Globus pallidus (tissue), 1 donor: ENCODE data around the gene C2CD4D.

Experiments
- DNase-seq: peaks from one replicate; pipeline ENCODE4 v3.0.0-alpha.2; 2015; ENCODE audit warnings: low spot score

C2CD4D gene

GRCh38 chr1:151814971-151815545 lies 24.6 kb downstream of the C2CD4D start:
- no peak for DNase-seq

- no peak for DNase-seq
Observed at GRCh38 chr1:151814426-151814825, 25.2 kb downstream of the C2CD4D start.

- DNase-seq = no peak
Observed at GRCh38 chr1:151813271-151813977, 26.2 kb downstream of the C2CD4D start.

GRCh38 chr1:151811181-151811580 lies 28.4 kb downstream of the C2CD4D start:
- no peak for DNase-seq

GRCh38 chr1:151809985-151810556 lies 29.5 kb downstream of the C2CD4D start:
- no peak for DNase-seq

- DNase-seq = peak; percentile 57
Observed at GRCh38 chr1:151809290-151809984, 30.2 kb downstream of the C2CD4D start.

- DNase-seq = no peak
Observed at GRCh38 chr1:151807766-151808165, 31.9 kb downstream of the C2CD4D start.

GRCh38 chr1:151807131-151807530 lies 32.5 kb downstream of the C2CD4D start:
- DNase-seq = no peak

GRCh38 chr1:151806170-151806569 lies 33.5 kb downstream of the C2CD4D start:
- DNase-seq = no peak

- DNase-seq = no peak
Observed at GRCh38 chr1:151805066-151805820, 34.4 kb downstream of the C2CD4D start, which contains the start of gene LINGO4. Gene LINGO4, minus strand, starts transcription at chr1:151805419. Its CDS starts 2,715 bp downstream, at chr1:151802704.

- DNase-seq = no peak
Observed at GRCh38 chr1:151803915-151804314, 35.7 kb downstream of the C2CD4D start.

GRCh38 chr1:151803164-151803563 lies 36.5 kb downstream of the C2CD4D start:
- no peak for DNase-seq

GRCh38 chr1:151802372-151802771 lies 37.2 kb downstream of the C2CD4D start:
- DNase-seq = no peak

GRCh38 chr1:151801846-151802245 lies 37.8 kb downstream of the C2CD4D start:
- no peak for DNase-seq

- no peak for DNase-seq
Observed at GRCh38 chr1:151801310-151801820, 38.3 kb downstream of the C2CD4D start.

- DNase-seq = no peak
Observed at GRCh38 chr1:151800830-151801229, 38.8 kb downstream of the C2CD4D start.

GRCh38 chr1:151799179-151800022 lies 40.2 kb downstream of the C2CD4D start:
- no peak for DNase-seq

- DNase-seq = no peak
Observed at GRCh38 chr1:151798571-151798970, 41.0 kb downstream of the C2CD4D start.

GRCh38 chr1:151790940-151791651 lies 48.5 kb downstream of the C2CD4D start:
- DNase-seq = no peak
